GM21529 (cell line): ENCODE results near the gene CNBD2.
"Not testable (repeated sequence)": the region's sequence is repeated elsewhere in the genome, so short reads cannot be mapped to it uniquely, and the experiment has no call there.

ENCODE experiments used
- ATAC-seq: cut with Tn5 transposase; IDR thresholded peaks from one replicate; pipeline ENCODE4 v1.9.1; 2021; ENCODE audit not compliant: unreplicated experiment

Gene CNBD2

GRCh38 chr20:35967979-35968640, at the start of gene CNBD2:
Gene CNBD2 (plus strand): TSS chr20:35968590. CDS start chr20:35968763, 173 bp downstream.
- no peak for ATAC-seq

DNA sequence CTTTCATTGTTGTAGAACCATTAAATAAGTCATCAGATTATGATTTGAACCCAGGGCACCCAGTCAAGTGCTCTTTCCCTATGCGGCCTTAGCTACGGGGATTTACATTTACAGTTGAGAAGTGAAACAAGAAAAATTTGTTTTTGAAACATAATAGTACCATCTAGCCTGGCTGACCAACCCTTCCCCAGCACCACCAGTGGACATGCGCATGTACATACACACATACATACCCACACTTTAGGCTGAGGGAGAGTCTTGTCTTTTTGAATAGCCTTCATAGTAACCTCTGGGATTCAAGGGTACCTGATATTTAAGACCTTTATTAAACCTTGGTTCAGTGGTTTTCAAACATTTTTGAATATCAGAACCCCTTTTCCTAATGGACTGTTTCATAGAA, 47.9 kb upstream of the CNBD2 start:
- ATAC-seq: no peak

GRCh38 chr20:35929301-35929700, 39.1 kb upstream of the CNBD2 start:
- ATAC-seq: no peak

DNA sequence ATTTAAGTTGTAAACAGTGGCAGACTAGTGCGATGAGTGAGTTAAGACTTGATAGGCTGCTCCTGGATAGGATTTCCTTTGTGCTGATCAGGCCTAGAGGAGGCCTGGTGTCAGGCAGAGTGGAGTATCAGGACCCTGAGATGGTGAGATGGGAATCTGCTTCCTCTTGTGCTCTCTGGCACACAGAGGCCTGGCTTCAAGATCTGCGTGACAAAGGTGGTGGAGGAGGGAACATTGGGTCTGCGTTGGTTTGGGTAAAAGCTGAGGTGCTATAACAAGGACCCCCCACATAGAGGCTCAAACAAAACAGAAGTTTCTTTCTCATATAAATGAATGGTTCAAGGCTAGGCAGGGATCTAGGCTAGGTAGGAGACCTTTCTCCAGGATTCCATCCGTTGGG, 34.3 kb upstream of the CNBD2 start:
- ATAC-seq: no peak

DNA sequence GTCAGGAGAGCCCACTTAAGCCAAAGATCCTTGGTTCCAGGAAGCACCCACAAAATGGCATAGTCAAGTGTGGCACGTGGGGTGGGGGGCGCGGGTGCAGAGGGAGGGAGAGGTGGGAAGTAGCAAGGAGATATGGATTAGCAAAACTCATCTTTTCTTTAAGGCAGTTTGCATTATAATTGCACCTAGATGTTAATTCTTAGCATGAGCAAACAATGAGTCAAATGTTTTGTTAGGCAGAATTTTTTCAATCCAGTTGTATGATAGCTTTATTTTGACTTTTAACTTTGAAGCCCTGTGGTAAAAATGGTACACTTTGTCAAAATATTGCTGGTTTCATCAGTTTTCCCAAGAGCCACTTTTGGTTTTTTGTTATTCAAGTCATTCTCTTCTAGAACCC, 29.1 kb upstream of the CNBD2 start:
- ATAC-seq: no peak

DNA sequence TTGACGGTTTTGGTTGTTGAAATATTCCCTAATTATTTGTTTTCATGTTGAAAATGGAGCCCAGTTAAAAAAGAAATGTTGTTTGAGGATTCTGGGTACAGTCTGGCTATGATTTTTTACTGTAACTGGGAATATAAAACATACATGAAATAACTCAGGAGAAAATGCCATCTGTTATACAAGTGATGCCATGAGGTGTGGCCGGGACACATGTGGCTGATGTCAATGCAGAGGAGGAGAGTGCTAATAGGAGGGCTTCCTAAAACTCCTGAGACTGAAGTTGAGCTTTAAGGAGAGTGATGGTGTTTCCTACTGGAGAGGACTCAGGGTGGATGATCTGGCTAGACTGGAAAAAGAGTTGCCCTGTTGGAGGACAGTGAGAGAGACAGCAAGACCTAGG, 26.8 kb upstream of the CNBD2 start:
- no peak for ATAC-seq

DNA sequence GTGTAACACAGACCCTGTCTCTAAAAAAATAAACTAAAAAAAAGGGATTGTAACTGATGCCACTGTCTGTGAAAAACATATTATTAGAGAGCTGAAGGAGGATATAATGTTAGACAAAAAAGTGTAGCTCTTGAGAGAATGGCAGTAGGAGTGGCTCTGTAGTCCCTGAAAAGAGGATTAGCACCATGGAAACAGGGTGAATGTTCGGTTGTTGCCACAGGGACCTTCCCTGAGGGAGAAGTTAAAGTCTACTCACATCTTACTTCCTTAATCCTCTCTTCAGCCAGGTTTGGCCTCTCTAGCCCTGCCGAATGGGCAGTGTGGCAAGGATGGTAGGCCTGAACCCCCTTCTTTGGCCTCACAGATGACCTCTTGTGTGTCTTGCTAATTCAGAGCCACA, 26.1 kb upstream of the CNBD2 start:
- ATAC-seq: no peak

DNA sequence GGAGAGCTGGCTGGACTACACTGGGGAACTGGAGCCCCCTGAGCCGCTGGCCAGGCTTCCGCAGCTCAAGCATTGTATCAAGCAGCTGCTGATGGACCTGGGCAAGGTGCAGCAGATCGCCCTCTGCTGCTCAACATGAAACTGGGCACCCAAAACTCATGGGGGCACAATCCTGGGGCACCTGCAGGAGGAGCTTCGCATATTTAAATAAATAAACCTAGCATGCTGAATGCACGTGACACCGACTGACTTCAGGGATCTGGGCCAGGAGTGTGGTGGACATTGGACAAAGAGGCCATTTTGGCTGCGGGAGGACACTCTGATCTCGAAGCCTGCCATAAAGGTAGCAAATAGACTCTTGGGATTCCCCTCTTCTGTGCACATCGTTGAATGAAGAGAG, 20.9 kb upstream of the CNBD2 start:
- no peak for ATAC-seq

DNA sequence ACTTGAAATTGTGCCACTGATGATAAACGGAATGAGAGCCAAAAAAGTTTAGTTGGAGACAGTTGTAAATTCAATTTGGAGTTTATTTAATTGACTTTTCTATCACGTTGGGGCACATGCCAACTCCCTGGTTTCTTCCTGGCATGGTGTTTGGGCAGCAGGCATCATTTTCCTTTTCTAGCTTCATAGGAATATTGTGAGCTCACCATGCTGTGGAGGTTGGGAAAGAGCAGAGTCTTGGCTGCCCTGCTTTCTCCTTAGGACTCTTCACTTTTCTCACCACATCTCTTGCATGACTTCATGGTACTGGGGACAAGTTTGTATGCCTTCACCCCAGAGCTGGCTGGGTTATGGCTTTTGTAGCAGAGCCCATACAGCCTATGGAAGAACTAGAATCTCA, 20.5 kb upstream of the CNBD2 start:
- no peak for ATAC-seq

DNA sequence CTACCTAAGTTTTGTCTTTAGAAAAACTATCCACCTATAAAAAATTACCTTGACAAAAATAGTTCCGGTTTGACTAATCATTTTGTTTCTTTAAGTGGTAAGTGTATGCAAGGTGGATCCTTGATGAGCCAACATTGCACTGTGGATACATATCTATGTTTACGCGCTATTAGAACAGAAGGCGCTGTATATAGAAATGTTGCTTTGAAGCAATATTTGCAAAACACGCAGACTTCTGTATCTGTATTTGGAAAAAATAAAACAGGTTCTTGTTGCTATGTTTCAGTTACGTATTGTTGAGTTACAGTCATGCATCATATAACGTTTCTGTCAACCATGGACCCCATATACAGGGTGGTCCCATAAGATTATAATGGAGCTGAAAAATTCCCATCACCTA, 18.3 kb upstream of the CNBD2 start:
- no peak for ATAC-seq

- ATAC-seq: not testable (repeated sequence)
Observed at GRCh38 chr20:35952080-35952479, 16.3 kb upstream of the CNBD2 start.

DNA sequence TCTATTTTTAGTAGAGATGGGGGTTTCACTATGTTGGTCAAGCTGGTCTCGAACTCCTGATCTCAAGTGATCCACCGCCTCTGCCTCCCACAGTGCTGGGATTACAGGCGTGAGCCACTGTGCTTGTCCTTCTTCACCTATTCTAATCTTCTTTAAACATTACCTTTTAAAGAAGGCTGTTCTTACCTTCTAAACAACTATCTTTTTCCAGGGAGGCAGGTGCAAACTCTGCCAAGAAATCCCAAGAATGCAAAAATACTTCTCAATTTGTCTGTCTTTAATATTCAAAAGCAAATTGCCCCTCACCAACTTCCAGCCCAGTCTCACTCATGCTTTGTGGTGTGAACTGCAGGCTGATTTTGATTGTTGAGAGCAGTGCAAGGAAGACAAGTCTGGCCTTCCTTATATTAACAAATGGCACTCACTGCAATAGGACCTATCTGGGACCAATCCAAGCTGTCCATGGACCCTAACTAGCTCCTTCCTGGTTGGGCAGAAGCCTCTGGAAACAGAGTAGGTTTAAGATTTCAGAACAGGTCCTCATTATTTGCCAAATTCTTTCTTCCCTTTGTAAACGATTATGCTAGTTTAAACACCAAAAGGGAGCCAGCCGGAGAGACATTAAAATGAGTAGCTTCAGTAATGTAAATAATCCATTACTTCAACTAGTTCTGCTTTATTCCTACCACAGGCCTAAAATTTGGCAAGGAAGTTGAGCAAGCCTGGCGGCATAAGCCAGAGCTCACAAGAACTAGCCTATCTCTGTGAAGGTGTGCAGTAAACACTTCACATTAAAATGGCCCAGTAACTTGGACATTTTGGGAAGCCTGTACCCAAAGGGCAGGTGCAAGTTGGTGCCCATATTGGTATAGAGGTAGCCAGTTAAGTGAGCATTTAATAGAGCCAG, 15.7 kb upstream of the CNBD2 start:
- no peak for ATAC-seq

- ATAC-seq: peak; percentile 18
Observed at GRCh38 chr20:35953387-35954199, 14.8 kb upstream of the CNBD2 start.

- peak; percentile 85 for ATAC-seq
Observed at GRCh38 chr20:35954200-35954906, 14.0 kb upstream of the CNBD2 start, which contains the start of gene SCAND1. Gene SCAND1 (minus strand): TSS chr20:35954502. CDS start chr20:35954284, 218 bp downstream.

- ATAC-seq: peak; percentile 1
Observed at GRCh38 chr20:35954907-35955251, 13.5 kb upstream of the CNBD2 start.

DNA sequence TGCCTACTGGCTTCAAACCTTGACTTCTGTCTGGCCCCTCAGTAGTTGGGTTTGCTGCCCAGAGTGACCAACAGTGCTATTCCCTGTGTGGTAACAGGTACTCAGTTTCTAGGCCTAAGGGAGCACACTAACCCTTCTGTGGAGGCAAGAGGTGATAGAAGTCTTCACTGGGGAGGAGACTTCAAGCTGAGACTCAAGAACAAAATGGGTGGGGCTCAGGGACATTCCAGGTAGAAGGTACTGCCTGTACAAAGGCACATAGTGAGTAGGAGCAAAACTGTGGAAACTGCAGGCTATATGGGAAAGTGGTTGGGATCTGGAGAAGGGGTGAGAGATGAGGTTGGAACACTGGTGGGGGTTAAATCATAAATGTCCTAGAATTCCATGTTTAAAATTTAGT, 11.8 kb upstream of the CNBD2 start:
- no peak for ATAC-seq

GRCh38 chr20:35959291-35959690, 9.1 kb upstream of the CNBD2 start:
- not testable (repeated sequence) for ATAC-seq

- ATAC-seq: no peak
Observed at GRCh38 chr20:35963878-35964277, 4.5 kb upstream of the CNBD2 start.

DNA sequence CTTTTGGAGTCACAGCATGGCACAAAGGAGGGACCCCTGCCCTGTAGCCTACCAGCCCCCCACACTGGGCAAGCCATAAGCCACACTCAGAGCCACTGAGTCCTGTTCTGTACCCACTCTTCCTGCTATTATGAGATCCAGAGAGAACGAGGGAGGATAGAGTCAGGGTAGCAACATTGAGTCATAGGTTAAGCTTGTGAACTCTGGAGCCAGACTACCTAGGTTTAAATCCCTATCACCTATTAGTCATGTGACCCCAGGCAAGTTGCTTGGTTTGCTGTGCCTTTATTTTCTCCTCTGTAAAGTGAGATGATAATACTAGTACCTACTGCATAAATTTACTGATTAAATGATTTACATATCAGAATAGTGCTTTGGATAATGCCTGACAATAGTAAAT, 540 bp downstream of the CNBD2 start:
- ATAC-seq: no peak

DNA sequence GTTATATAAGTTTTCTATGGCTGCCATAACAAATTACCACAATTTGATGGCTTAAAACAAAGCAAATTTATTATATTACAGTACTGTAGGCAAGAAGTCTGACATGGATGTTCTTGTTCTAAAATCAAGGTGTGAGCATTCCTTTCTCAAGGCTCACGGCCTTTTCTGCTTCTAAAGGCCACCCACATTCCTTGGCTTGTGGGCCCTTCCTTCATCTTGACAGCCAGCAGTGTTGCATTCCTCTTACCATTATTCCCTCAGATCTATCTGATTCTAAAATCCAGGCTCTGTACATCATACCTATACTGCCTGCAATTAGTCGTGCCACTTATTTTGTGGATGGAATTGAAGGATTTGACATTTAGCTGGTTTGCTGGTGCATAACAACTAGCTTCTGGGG, 3.6 kb downstream of the CNBD2 start:
- ATAC-seq: no peak

GRCh38 chr20:35972462-35972861, 4.1 kb downstream of the CNBD2 start:
- ATAC-seq: no peak
